SKM-1 treated with dmso at 0.1 percent for 144 hours (cell line): Measurements from ENCODE around the gene GZMA.

Experiments
- DNase-seq: peaks from one replicate; lab custom pipeline; 2025; ENCODE audit not compliant: unreplicated experiment; lab: John Stamatoyannopoulos, UW

Gene GZMA

GRCh38 chr5:55108661-55109060 is 6.2 kb downstream of the GZMA start:
- no peak for DNase-seq

GRCh38 chr5:55110217-55110616 is 7.8 kb downstream of the GZMA start:
- DNase-seq: no peak

GRCh38 chr5:55113327-55113726 is 10.9 kb downstream of the GZMA start:
- DNase-seq: no peak

GRCh38 chr5:55114061-55114460 is 11.6 kb downstream of the GZMA start:
- DNase-seq: no peak

- no peak for DNase-seq
These were observed 20.9 kb downstream of the GZMA start for GRCh38 chr5:55123365-55123764.

- DNase-seq: no peak
These were observed 31.7 kb downstream of the GZMA start for GRCh38 chr5:55134053-55134722.

GRCh38 chr5:55136521-55136920 is 34.1 kb downstream of the GZMA start:
- no peak for DNase-seq

GRCh38 chr5:55140908-55141665 is 38.6 kb downstream of the GZMA start:
- no peak for DNase-seq

- no peak for DNase-seq
These were observed 39.7 kb downstream of the GZMA start for GRCh38 chr5:55141945-55142690.

GRCh38 chr5:55143624-55144023 is 41.2 kb downstream of the GZMA start:
- DNase-seq: no peak

GRCh38 chr5:55146080-55146479 is 43.6 kb downstream of the GZMA start:
- DNase-seq: no peak

- DNase-seq: peak; percentile 89
These were observed 44.2 kb downstream of the GZMA start for GRCh38 chr5:55146543-55147151.

GRCh38 chr5:55149308-55149795 is 46.9 kb downstream of the GZMA start:
- DNase-seq: no peak

- DNase-seq: no peak
These were observed 49.7 kb downstream of the GZMA start for GRCh38 chr5:55151923-55152842.

- no peak for DNase-seq
These were observed 52.4 kb downstream of the GZMA start for GRCh38 chr5:55154873-55155272.
